ENCODE data around the gene CDC42BPB. TPM values are rescaled to one million over a fixed set of nuclear protein-coding genes. Genes with fewer than 3 reads are reported as not detected.

The CDC42BPB gene
- total RNA-seq, 2 experiments from 2014 or later, result 0.81 to 1.1 TPM

DNA sequence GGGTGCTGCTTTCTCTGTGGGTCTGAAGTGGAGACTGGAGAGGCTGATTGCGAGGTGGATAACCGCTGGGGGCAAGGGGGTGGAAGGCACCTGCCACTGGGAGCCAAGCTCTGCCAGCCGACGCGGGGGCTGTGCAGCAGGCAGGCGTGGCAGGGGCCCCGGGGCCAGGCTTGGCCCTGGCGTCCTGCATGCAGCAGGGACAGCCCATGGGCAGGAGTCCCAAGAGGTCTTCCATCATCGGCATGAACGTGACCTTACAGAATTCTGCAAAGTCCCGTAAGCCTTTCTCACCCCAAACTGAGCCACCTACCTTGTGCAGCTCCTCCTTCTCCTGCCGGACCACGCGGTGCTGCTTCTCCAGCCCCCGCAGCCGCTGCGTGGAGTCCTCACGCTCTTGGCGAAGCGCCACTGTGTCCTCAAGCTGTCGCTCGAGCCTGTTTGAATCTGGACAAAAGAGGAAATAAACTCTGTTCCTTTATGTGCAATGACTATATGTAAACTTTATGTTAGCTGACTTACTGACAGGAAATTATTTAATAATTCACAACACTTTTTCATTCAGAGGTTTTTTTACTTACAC, 83.6 kb downstream of the CDC42BPB start:
- POLR2A ChIA-PET, result no interaction called here
- CTCF ChIA-PET, result no interaction called here
- Mint-ChIP-seq H3K27me3 (no peaks in the 10 kb centered on the region), H3K36me3 (ENCODE audit: low read depth) (no peaks in the 10 kb centered on the region), H3K27ac (no peak overlapping the region), H3K4me3 (no peak overlapping the region), H3K4me1 (no peaks in the 10 kb centered on the region), H3K9me3 (no peaks in the 10 kb centered on the region)
- DNase-seq, result no peak

DNA sequence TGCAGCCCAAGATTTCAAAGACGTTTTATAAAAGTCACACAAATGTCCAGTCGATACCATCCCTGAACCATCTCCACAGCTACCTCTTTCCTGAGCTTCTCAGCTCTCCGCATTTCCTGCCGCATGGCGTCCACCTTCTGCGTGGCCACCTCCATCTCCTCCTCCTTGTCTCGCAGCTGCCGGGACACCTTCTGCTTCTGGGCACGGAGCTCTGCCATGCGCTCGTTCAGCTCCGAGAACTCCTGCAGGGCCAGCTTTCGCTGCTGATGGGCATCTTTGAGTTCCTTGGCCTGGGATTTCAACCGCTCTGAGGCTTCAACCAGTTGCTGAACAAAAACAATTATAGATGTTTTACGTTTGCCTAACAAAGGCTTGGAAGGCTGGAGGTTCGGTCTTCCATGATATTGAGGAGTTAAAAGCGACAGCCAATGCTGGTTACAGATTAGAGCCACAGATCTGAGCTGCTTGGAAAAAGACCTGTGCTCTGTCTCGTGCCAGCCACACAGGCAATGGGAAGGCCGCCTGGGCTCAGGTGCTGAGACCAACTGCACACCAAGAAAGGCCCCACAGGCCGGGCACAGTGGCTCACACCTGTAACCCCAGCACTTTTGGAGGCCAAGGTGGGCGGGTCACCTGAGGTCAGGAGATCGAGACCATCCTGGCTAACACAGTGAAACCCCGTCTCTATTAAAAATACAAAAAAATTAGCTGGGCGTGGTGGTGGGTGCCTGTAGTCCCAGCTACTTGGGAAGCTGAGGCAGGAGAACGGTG, 85.3 kb downstream of the CDC42BPB start:
- no peak overlapping the region for H3K4me3 Mint-ChIP-seq
- H3K4me1 Mint-ChIP-seq, result no peaks in the 10 kb centered on the region
- ChIA-PET CTCF (interaction anchor here (0.6 to 1.2 kb wide), 2 partner anchors 25 to 160 kb away, joined by 3 to 4 read pairs; no protein-coding TSS in a partner anchor), POLR2A (no interaction called here)
- H3K9me3 Mint-ChIP-seq, result no peaks in the 10 kb centered on the region
- DNase-seq, result no peak
- no peaks in the 10 kb centered on the region for H3K27me3 Mint-ChIP-seq
- H3K36me3 Mint-ChIP-seq (ENCODE audit: low read depth), result no peaks in the 10 kb centered on the region
- no peak overlapping the region for H3K27ac Mint-ChIP-seq

DNA sequence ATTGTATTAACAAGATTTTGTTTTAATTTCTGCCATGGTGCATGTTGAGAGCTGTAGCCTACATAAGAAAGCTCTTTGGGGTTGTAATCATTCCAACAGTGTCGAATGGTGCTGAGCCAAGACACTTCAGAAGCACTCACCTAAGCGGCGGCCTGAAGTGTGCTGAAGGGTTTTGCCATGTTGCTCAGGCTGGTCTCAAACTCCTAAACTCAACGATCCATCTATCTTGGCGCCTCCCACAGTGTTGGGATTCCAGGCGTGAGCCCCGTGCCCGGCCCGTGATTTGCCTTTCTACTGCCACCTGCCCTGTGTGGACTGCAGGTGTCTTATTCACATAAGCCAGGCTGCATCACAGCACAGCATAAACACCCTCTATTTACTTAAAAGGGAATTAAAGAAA, 86.0 kb downstream of the CDC42BPB start:
- CTCF ChIA-PET, result no interaction called here
- no peaks in the 10 kb centered on the region for H3K27me3 Mint-ChIP-seq
- POLR2A ChIA-PET, result no interaction called here

DNA sequence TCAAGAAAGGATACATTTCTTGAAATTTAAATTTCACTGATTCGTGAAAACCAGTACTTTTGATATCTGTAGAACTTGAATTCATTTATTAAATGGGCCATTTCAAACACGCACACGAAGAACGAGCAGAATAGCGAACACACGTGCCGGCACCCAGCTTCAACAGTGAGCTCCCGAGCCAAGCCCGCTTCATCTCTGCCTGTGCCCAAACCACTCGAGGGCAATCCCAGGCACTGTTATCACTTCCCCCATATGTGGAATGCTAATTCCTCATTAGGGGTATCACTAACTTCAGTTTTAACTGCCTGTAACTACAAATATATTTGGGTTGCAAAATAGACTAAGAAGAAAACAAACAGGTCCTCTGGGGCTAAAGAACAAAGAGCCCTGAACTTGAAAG, 86.9 kb downstream of the CDC42BPB start:
- H3K4me1 Mint-ChIP-seq, result no peaks in the 10 kb centered on the region
- no peaks in the 10 kb centered on the region for H3K9me3 Mint-ChIP-seq
- no peaks in the 10 kb centered on the region for H3K27me3 Mint-ChIP-seq
- ChIA-PET POLR2A (no interaction called here), CTCF (interaction anchor here (1.3 kb wide), 1 partner anchor 10 kb away, joined by 3 read pairs; no protein-coding TSS in a partner anchor)
- no peaks in the 10 kb centered on the region for H3K36me3 Mint-ChIP-seq (ENCODE audit: low read depth)
- H3K27ac Mint-ChIP-seq, result no peak overlapping the region
- no peak overlapping the region for H3K4me3 Mint-ChIP-seq
- DNase-seq, result no peak

More for the DNA sequence above, 86.0 kb downstream of the CDC42BPB start:
- DNase-seq, result no peak
- H3K4me3 Mint-ChIP-seq, result no peak overlapping the region
- no peaks in the 10 kb centered on the region for H3K4me1 Mint-ChIP-seq
- H3K9me3 Mint-ChIP-seq, result no peaks in the 10 kb centered on the region
- no peaks in the 10 kb centered on the region for H3K36me3 Mint-ChIP-seq (ENCODE audit: low read depth)
- H3K27ac Mint-ChIP-seq, result no peak overlapping the region

DNA sequence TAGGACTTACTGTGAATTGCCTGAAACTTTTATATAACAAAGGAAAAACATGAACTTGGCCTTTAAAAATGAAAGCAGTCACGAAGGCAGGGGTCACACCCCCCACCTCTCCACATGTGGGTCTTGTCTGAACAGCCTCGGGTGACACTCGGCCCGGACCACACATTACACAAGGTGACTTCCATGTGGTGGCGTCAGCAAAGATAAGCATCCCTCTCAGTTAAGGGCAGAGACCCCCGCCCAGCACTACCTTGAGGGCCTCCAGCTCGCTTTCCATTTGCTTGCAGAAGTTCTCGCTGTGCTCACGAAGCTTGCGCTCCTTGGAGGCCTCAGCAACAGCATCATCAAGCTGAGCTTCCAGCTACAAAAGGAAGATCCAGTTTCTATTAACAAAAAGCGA, 87.4 kb downstream of the CDC42BPB start:
- Mint-ChIP-seq H3K27me3 (no peaks in the 10 kb centered on the region), H3K4me3 (no peak overlapping the region), H3K4me1 (no peaks in the 10 kb centered on the region), H3K27ac (no peak overlapping the region), H3K36me3 (ENCODE audit: low read depth) (no peaks in the 10 kb centered on the region), H3K9me3 (no peaks in the 10 kb centered on the region)
- ChIA-PET CTCF (interaction anchor here (1.3 kb wide), 1 partner anchor 11 kb away, joined by 3 read pairs; no protein-coding TSS in a partner anchor), POLR2A (no interaction called here)
- no peak for DNase-seq

DNA sequence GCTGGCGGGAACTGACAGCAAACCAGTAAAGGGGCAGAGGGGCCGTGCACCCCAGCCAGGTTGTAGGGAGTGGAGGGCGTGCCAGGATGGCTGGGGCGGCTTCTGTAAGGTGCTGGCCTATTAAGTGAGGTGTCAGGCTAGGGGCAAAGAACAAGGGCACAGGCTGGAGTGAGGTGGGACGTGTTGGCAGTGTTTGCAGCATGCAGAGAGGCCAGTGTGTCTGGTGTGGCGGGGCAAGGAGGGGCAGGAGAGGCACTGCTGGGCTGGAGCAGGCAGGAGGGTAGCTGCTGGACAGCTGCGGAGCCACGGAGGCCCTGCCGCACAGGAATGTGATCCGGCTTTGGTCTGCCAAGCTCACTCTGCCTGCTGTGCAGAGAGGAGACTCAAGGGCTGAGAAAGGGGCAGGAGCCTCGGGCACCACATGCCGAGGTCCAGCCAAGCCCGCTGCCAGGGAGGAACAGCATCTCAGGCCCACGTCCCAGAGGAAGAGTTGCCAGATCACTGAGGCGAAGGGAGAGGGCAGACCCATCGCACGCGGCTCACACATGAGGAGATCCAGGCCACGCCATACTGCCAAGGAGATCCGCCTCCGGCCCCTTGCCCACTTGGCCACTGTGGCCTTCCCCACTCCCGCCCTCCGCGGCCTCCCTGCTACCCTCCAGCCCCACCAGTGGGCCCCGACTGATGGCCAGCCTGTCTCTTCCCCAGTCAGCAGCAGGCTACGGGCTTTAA, 88.1 kb downstream of the CDC42BPB start:
- H3K4me3 Mint-ChIP-seq, result no peak overlapping the region
- H3K27me3 Mint-ChIP-seq, result no peaks in the 10 kb centered on the region
- H3K27ac Mint-ChIP-seq, result no peak overlapping the region
- no peaks in the 10 kb centered on the region for H3K9me3 Mint-ChIP-seq
- no peaks in the 10 kb centered on the region for H3K36me3 Mint-ChIP-seq (ENCODE audit: low read depth)
- ChIA-PET CTCF (interaction anchor here (1.3 kb wide), 1 partner anchor 12 kb away, joined by 3 read pairs; no protein-coding TSS in a partner anchor), POLR2A (no interaction called here)
- H3K4me1 Mint-ChIP-seq, result no peaks in the 10 kb centered on the region
- DNase-seq, result no peak

DNA sequence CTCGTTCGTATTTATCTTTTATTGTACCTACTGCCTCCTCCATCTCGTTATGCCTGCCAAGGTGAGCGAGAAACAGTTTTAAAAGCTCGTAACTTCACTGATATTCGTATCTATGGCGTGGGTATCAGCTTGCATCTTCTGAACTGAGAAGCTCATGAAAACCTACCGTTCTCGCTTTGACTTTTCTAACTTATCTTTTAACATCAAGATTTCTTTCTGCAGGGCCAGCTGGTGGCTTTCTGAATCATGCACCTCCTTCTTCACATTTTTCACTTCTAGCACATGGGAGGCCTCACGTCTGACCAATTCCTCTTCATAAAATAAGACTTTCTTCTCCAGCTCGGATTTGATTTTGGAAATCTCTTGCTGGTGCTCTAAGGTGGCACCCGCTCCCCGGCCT, 89.0 kb downstream of the CDC42BPB start:
- H3K27ac Mint-ChIP-seq, result no peak overlapping the region
- DNase-seq, result no peak
- no peak overlapping the region for H3K4me3 Mint-ChIP-seq
- no peaks in the 10 kb centered on the region for H3K4me1 Mint-ChIP-seq
- no peaks in the 10 kb centered on the region for H3K9me3 Mint-ChIP-seq
- no peaks in the 10 kb centered on the region for H3K27me3 Mint-ChIP-seq
- CTCF ChIA-PET, result no interaction called here
- POLR2A ChIA-PET, result no interaction called here
- H3K36me3 Mint-ChIP-seq (ENCODE audit: low read depth), result no peaks in the 10 kb centered on the region

DNA sequence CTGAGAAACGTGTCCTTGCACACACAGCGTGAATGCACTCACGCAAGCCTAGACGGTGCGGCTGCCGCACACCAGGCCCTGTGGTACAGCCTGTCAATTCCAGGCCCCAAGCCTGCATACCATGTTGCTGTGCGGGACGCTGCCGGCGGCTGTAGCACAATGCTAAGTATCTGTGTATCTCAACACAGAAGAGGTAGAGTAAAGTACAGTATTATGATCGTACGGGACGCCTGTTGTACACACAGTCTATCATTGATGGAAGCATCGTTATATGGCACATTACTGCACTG, 89.9 kb downstream of the CDC42BPB start:
- no peak overlapping the region for H3K27ac Mint-ChIP-seq
- H3K27me3 Mint-ChIP-seq, result no peaks in the 10 kb centered on the region
- no peaks in the 10 kb centered on the region for H3K9me3 Mint-ChIP-seq
- ChIA-PET CTCF (interaction anchor here (0.6 to 2.1 kb wide), 2 partner anchors 9 to 81 kb away, joined by 3 to 8 read pairs; no protein-coding TSS in a partner anchor), POLR2A (no interaction called here)
- H3K4me1 Mint-ChIP-seq, result no peaks in the 10 kb centered on the region
- no peak for DNase-seq
- H3K4me3 Mint-ChIP-seq, result no peak overlapping the region
- H3K36me3 Mint-ChIP-seq (ENCODE audit: low read depth), result no peaks in the 10 kb centered on the region

GRCh38 chr14:102966681-102967505, 90.5 kb downstream of the CDC42BPB start:
- POLR2A ChIA-PET, result no interaction called here
- no peaks in the 10 kb centered on the region for H3K36me3 Mint-ChIP-seq (ENCODE audit: low read depth)

GRCh38 chr14:102965971-102966655, 91.2 kb downstream of the CDC42BPB start:
- no peak for DNase-seq
- POLR2A ChIA-PET, result no interaction called here
- Mint-ChIP-seq H3K36me3 (ENCODE audit: low read depth) (no peaks in the 10 kb centered on the region), H3K4me3 (no peak overlapping the region), H3K27me3 (no peaks in the 10 kb centered on the region), H3K4me1 (no peaks in the 10 kb centered on the region), H3K9me3 (no peaks in the 10 kb centered on the region), H3K27ac (no peak overlapping the region)
- CTCF ChIA-PET, result interaction anchor here (2.1 kb wide), 1 partner anchor 10 kb away, joined by 8 read pairs; no protein-coding TSS in a partner anchor

More at GRCh38 chr14:102966681-102967505, 90.5 kb downstream of the CDC42BPB start:
- Mint-ChIP-seq H3K9me3 (no peaks in the 10 kb centered on the region), H3K4me3 (no peak overlapping the region), H3K27ac (no peak overlapping the region), H3K4me1 (no peaks in the 10 kb centered on the region), H3K27me3 (no peaks in the 10 kb centered on the region)
- CTCF ChIA-PET, result interaction anchor here (0.6 to 2.1 kb wide), 2 partner anchors 9 to 82 kb away, joined by 3 to 8 read pairs; no protein-coding TSS in a partner anchor
- DNase-seq, result no peak

GRCh38 chr14:102965282-102965681, 92.1 kb downstream of the CDC42BPB start:
- no peaks in the 10 kb centered on the region for H3K4me1 Mint-ChIP-seq
- no peaks in the 10 kb centered on the region for H3K9me3 Mint-ChIP-seq
- H3K27me3 Mint-ChIP-seq, result no peaks in the 10 kb centered on the region
- H3K27ac Mint-ChIP-seq, result no peak overlapping the region
- H3K4me3 Mint-ChIP-seq, result no peak overlapping the region
- H3K36me3 Mint-ChIP-seq (ENCODE audit: low read depth), result no peaks in the 10 kb centered on the region
- CTCF ChIA-PET, result interaction anchor here (2.1 kb wide), 1 partner anchor 11 kb away, joined by 8 read pairs; no protein-coding TSS in a partner anchor
- no peak for DNase-seq
- POLR2A ChIA-PET, result no interaction called here

GRCh38 chr14:102964152-102964730, 93.1 kb downstream of the CDC42BPB start:
- no peaks in the 10 kb centered on the region for H3K36me3 Mint-ChIP-seq (ENCODE audit: low read depth)
- POLR2A ChIA-PET, result no interaction called here
- no peak for DNase-seq
- no peaks in the 10 kb centered on the region for H3K9me3 Mint-ChIP-seq
- CTCF ChIA-PET, result no interaction called here
- no peak overlapping the region for H3K27ac Mint-ChIP-seq
- no peaks in the 10 kb centered on the region for H3K27me3 Mint-ChIP-seq
- no peaks in the 10 kb centered on the region for H3K4me1 Mint-ChIP-seq
- H3K4me3 Mint-ChIP-seq, result no peak overlapping the region
